HepG2 (cell line): ENCODE measurements around the gene CTDP1. TPM values are rescaled to one million over a fixed set of nuclear protein-coding genes. Genes with fewer than 3 reads are reported as not detected.

ENCODE experiments used
- HNF1B ChIP-seq: sonication (generic); formaldehyde crosslinking; IDR thresholded peaks from 2 replicates; pipeline ENCODE4 v1.5.1; 2020; ENCODE audit warnings: mild to moderate bottlenecking, moderate library complexity, missing genetic modification reagents
- IRX3 ChIP-seq: sonication (generic); formaldehyde crosslinking; IDR thresholded peaks from 2 replicates; pipeline ENCODE4 v1.8.1; 2023; ENCODE audit warnings: mild to moderate bottlenecking, low read depth, missing genetic modification reagents, borderline replicate concordance
- polyA plus RNA-seq, 8 experiments: library from polyadenylated mRNA; depleted of rRNA in 3 of 8; stranded (reverse) in 7 of 8; unstranded in 1 of 8; fragments of >200 nt; fragmentation: Illumina TruSeq in 4 of 8; extraction: Trizol in 4 of 8; gene quantifications; 2 replicates each; pipeline versions ENCODE4 v1.2.1 to v1.2.3, GENCODE V29; 2011 to 2016; ENCODE audit warnings: low read depth in 4 of 8, missing spikeins in 1 of 8, mixed read lengths in 1 of 8; ENCODE audit not compliant: insufficient read depth in 1 of 8
- total RNA-seq, 5 experiments: library from RNA; depleted of rRNA; stranded (reverse); fragments of >200 nt; fragmentation: Illumina TruSeq; extraction: Trizol; gene quantifications; 2 replicates each; pipeline ENCODE4 v1.2.3, GENCODE V29; 2016; ENCODE audit warnings: low read depth in 1 of 5
- TF ChIP-seq, protein P1 (sequence below), 2 experiments: fragments of 450-650 bp in 1 of 2; sonication (generic) in 1 of 2; formaldehyde crosslinking in 1 of 2; IDR thresholded peaks; 2 replicates each; pipeline versions ENCODE4 v1.6.1 to v1.8.0; 2016 to 2022; ENCODE audit warnings: antibody characterized with exemption in 1 of 2, mild to moderate bottlenecking in 1 of 2, missing genetic modification reagents in 1 of 2

The CTDP1 gene
- total and polyA plus RNA-seq, 2 of the 13 experiments (the other 11 are each of a cell fraction or from before 2014, with no cell fraction given), result 6.9 to 11.0 TPM

DNA sequence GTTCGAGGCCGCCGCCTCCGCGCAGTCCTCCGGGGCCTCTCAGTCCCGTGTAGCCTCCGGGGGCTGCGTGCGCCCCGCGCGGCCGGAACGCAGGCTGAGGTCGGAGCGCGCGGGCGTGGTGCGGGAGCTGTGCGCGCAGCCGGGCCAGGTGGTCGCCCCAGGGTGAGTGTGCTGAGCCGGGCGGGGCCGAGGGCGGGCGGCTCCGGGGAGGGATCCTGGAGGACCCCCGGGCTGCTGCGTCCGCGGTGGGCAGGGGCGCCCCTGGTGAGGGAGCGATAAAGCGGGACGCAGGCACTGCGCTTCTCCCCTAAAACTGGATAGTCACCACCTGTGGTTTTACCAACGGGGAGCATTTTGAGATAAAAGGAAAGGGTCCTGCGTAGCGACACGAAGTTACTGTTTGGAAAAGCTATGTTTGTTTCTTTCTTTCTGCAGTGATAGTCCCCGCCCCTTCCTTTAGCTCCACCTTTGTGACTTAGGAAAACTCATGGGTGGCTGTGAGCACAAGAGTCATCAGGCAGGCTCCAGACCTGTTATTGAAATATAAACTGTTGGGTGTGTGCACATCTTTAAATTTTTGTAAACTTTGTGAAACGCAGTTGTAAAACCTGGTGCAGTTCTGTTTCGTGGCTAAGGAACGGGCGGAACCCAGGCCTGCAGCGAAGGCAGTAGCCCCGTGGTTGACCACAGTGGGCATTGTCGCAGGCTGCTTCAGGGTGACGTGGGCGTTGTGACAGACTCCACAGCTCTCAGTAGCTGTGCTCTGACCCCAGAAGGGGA lies 687 bp downstream of the CTDP1 start (continued):
- TF ChIP-seq IRX3 (CRISPR knock-in tag), result no peak
- 0 out of 2 replicates have a peak, but pooled peaks have one; percentile 40 for TF ChIP-seq HNF1B (CRISPR knock-in tag)
- TF ChIP-seq, protein P1, sequence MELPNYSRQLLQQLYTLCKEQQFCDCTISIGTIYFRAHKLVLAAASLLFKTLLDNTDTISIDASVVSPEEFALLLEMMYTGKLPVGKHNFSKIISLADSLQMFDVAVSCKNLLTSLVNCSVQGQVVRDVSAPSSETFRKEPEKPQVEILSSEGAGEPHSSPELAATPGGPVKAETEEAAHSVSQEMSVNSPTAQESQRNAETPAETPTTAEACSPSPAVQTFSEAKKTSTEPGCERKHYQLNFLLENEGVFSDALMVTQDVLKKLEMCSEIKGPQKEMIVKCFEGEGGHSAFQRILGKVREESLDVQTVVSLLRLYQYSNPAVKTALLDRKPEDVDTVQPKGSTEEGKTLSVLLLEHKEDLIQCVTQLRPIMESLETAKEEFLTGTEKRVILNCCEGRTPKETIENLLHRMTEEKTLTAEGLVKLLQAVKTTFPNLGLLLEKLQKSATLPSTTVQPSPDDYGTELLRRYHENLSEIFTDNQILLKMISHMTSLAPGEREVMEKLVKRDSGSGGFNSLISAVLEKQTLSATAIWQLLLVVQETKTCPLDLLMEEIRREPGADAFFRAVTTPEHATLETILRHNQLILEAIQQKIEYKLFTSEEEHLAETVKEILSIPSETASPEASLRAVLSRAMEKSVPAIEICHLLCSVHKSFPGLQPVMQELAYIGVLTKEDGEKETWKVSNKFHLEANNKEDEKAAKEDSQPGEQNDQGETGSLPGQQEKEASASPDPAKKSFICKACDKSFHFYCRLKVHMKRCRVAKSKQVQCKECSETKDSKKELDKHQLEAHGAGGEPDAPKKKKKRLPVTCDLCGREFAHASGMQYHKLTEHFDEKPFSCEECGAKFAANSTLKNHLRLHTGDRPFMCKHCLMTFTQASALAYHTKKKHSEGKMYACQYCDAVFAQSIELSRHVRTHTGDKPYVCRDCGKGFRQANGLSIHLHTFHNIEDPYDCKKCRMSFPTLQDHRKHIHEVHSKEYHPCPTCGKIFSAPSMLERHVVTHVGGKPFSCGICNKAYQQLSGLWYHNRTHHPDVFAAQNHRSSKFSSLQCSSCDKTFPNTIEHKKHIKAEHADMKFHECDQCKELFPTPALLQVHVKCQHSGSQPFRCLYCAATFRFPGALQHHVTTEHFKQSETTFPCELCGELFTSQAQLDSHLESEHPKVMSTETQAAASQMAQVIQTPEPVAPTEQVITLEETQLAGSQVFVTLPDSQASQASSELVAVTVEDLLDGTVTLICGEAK (IDR thresholded peaks at IDR 0.05), result no peak
- TF ChIP-seq, protein P1 (CRISPR knock-in tag; IDR thresholded peaks at IDR 0.05), result no peak
